Gastrocnemius medialis (tissue), 4 donors: ENCODE results near the gene CSNK2A3. TPM values are rescaled to one million over a fixed set of nuclear protein-coding genes. Genes with fewer than 3 reads are reported as not detected.

ENCODE experiments used
- ATAC-seq, 2 donors: fragments of 150-250 bp; one replicate each; pipeline ENCODE4 v1.9.1; 2016
- DNase-seq, 2 donors: peaks; one replicate each; pipeline ENCODE4 v3.0.0-alpha.2; 2019
- H3K27ac ChIP-seq, 4 donors: fragments of 200-600 bp; sonication (generic); 1 replicate in 1 of 4; 2 replicates in 3 of 4; pipeline ENCODE4 v1.5.1; 2016 to 2018; ENCODE audit warnings: mild to moderate bottlenecking in 2 of 4, moderate library complexity in 1 of 4
- H3K27me3 ChIP-seq, 3 donors: fragments of 200-600 bp; sonication (generic) in 2 of 3; 1 replicate in 1 of 3; 2 replicates in 2 of 3; pipeline versions ENCODE4 v1.5.1 to v1.6.0; 2016 to 2019; ENCODE audit warnings: mild to moderate bottlenecking in 1 of 3, moderate library complexity in 1 of 3
- H3K36me3 ChIP-seq, 2 donors: fragments of 200-600 bp; sonication (generic) in 1 of 2; one replicate each; pipeline ENCODE4 v1.5.1; 2017 to 2018
- H3K4me1 ChIP-seq, 2 donors: fragments of 200-600 bp; sonication (generic) in 1 of 2; one replicate each; pipeline ENCODE4 v1.5.1; 2016 to 2017; ENCODE audit warnings: mild to moderate bottlenecking in 2 of 2
- H3K4me3 ChIP-seq, 4 donors: fragments of 200-600 bp; sonication (generic) in 3 of 4; 1 replicate in 1 of 4; 2 replicates in 3 of 4; pipeline ENCODE4 v1.5.1; 2016 to 2019; ENCODE audit warnings: mild to moderate bottlenecking in 2 of 4
- H3K9me3 ChIP-seq, 3 donors: fragments of 200-600 bp; sonication (generic) in 2 of 3; 1 replicate in 1 of 3; 2 replicates in 2 of 3; pipeline ENCODE4 v1.5.1; 2016 to 2019
- POLR2A ChIP-seq, 2 donors: fragments of 450-650 bp; IDR thresholded peaks; one replicate each; pipeline ENCODE4 v1.6.1; 2017; ENCODE audit warnings: antibody characterized with exemption in 2 of 2, mild to moderate bottlenecking in 2 of 2, moderate library complexity in 2 of 2
- in situ Hi-C, 4 donors: fragments of 200-750 bp; cut with MboI; loops; one replicate each; pipeline versions ENCODE4 v1.15.0 to v1.8.0; 2017; ENCODE audit warnings: low sequenced_read_pairs in 4 of 4
- intact Hi-C: fragments of 100-400 bp; cut with DNase I; formaldehyde crosslinking; loops from one replicate; pipeline ENCODE4 v1.15.1; 2023; ENCODE audit warnings: low total_unique reads
- total RNA-seq, 4 donors: library from RNA; depleted of rRNA; stranded (reverse); fragments of >200 nt; gene quantifications; one replicate each; pipeline versions ENCODE4 v1.1.0 to v1.2.3, GENCODE V29; 2016
- TF ChIP-seq, protein P1 (sequence below), 5 experiments: fragments of 450-650 bp in 3 of 5; fragments of 200-600 bp in 2 of 5; sonication (generic) in 2 of 5; IDR thresholded peaks in 4 of 5; conservative IDR thresholded peaks in 1 of 5; 1 replicate in 4 of 5; 2 replicates in 1 of 5; pipeline ENCODE4 v1.5.1; 2016 to 2019; ENCODE audit warnings: antibody characterized with exemption in 5 of 5, mild to moderate bottlenecking in 3 of 5, moderate library complexity in 3 of 5

CSNK2A3 gene
- total RNA-seq, 4 donors from 2014 or later, result 0.68 to 1.6 (median 1.0) TPM

- Histone ChIP-seq H3K27me3 (no peaks in the 10 kb centered on the region), H3K4me1 (peaks cover 0 to 21% of the 10 kb centered on the region in 2 donors), H3K9me3 (no peaks in the 10 kb centered on the region), H3K27ac (no peak overlapping the region), H3K36me3 (no peaks in the 10 kb centered on the region), H3K4me3 (no peak overlapping the region)
- ATAC-seq (peak in 1 of 2 donors; percentile 46), DNase-seq (no peak)
- intact Hi-C loops, result no loop called here
- in situ Hi-C loops, result no loop called here
- TF ChIP-seq, protein P1, sequence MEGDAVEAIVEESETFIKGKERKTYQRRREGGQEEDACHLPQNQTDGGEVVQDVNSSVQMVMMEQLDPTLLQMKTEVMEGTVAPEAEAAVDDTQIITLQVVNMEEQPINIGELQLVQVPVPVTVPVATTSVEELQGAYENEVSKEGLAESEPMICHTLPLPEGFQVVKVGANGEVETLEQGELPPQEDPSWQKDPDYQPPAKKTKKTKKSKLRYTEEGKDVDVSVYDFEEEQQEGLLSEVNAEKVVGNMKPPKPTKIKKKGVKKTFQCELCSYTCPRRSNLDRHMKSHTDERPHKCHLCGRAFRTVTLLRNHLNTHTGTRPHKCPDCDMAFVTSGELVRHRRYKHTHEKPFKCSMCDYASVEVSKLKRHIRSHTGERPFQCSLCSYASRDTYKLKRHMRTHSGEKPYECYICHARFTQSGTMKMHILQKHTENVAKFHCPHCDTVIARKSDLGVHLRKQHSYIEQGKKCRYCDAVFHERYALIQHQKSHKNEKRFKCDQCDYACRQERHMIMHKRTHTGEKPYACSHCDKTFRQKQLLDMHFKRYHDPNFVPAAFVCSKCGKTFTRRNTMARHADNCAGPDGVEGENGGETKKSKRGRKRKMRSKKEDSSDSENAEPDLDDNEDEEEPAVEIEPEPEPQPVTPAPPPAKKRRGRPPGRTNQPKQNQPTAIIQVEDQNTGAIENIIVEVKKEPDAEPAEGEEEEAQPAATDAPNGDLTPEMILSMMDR (IDR thresholded peaks at IDR 0.05 in 4 of 5, conservative IDR thresholded peaks at IDR 0.05 in 1 of 5), result no peak
- TF ChIP-seq POLR2A (IDR thresholded peaks at IDR 0.05), result no peak
These were observed 38.9 kb upstream of the CSNK2A3 start for GRCh38 chr11:11391796-11392463.

DNA sequence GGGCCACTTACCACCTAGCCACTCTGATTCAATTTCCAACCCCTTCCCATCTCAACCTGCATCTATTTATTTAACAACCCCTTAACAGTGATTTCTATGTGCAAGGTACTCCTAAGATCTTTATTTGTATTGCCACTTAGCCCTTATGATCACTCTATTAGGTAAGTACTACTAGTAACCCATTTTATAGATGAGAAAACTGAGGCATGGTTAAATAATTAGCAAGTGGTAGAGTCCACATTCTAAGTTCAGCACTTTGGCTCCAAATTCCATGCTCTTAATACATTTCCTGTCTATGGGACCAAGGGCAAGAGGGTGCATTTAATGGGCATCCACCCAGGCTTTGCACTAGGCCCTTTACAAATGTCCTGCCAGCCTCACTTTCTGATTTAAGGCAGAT is 38.1 kb upstream of the CSNK2A3 start:
- Histone ChIP-seq H3K27ac (no peak overlapping the region), H3K36me3 (no peaks in the 10 kb centered on the region), H3K4me3 (no peak overlapping the region), H3K9me3 (no peaks in the 10 kb centered on the region), H3K4me1 (peaks cover 0 to 25% of the 10 kb centered on the region in 2 donors), H3K27me3 (no peaks in the 10 kb centered on the region)
- TF ChIP-seq POLR2A (IDR thresholded peaks at IDR 0.05), result no peak
- TF ChIP-seq, protein P1 (IDR thresholded peaks at IDR 0.05 in 4 of 5, conservative IDR thresholded peaks at IDR 0.05 in 1 of 5), result no peak
- DNase-seq (no peak), ATAC-seq (no peak)
- in situ Hi-C loops, result no loop called here
- intact Hi-C loops, result no loop called here

GRCh38 chr11:11390068-11390771 is 37.2 kb upstream of the CSNK2A3 start:
- no peaks in the 10 kb centered on the region for H3K27me3 ChIP-seq
- no peaks in the 10 kb centered on the region for H3K9me3 ChIP-seq
- H3K4me1 ChIP-seq, result peaks cover 0 to 25% of the 10 kb centered on the region in 2 donors
- in situ Hi-C loops (no loop called here), intact Hi-C loops (no loop called here)
- no peak for DNase-seq
- no peak for ATAC-seq
- no peak overlapping the region for H3K27ac ChIP-seq
- no peaks in the 10 kb centered on the region for H3K36me3 ChIP-seq
- no peak overlapping the region for H3K4me3 ChIP-seq
- TF ChIP-seq POLR2A (IDR thresholded peaks at IDR 0.05), result no peak
- TF ChIP-seq, protein P1 (IDR thresholded peaks at IDR 0.05 in 4 of 5, conservative IDR thresholded peaks at IDR 0.05 in 1 of 5), result no peak

DNA sequence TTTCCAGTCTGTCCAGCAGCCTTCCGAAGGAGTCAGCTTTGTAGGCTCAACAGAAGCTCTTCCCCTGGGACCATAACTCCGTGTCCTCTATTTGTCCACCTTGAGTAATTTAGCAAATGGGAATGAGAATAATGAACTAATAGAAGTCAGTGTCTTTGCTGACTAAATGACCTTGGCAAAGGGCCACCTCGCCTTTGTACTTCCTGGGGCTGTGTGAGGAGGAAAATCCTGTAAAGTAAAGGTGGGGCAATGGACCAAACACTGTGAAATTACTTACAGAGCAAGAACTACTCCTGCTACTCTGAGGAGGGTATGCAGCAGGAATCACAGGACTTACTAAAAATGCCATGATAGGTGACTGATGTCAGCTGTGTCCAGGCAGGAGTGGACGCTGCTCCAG is 36.2 kb upstream of the CSNK2A3 start:
- H3K27me3 ChIP-seq, result no peaks in the 10 kb centered on the region
- H3K27ac ChIP-seq, result no peak overlapping the region
- H3K9me3 ChIP-seq, result no peaks in the 10 kb centered on the region
- intact Hi-C loops (no loop called here), in situ Hi-C loops (no loop called here)
- DNase-seq (no peak), ATAC-seq (no peak)
- H3K36me3 ChIP-seq, result no peaks in the 10 kb centered on the region
- TF ChIP-seq, protein P1 (IDR thresholded peaks at IDR 0.05 in 4 of 5, conservative IDR thresholded peaks at IDR 0.05 in 1 of 5), result no peak
- no peak for TF ChIP-seq POLR2A (IDR thresholded peaks at IDR 0.05)
- H3K4me1 ChIP-seq, result peaks cover 0 to 25% of the 10 kb centered on the region in 2 donors
- no peak overlapping the region for H3K4me3 ChIP-seq
